HG03060 (cell line): ENCODE measurements around the gene LRRC17.

Experiments used
- ATAC-seq: cut with Tn5 transposase; IDR thresholded peaks from one replicate; pipeline ENCODE4 v1.9.1; 2021; ENCODE audit warnings: low read depth, moderate number of reproducible peaks; ENCODE audit not compliant: unreplicated experiment

LRRC17 gene

GRCh38 chr7:102983602-102984001, 70.8 kb downstream of the LRRC17 start:
- no peak for ATAC-seq

GRCh38 chr7:102985176-102985783, 72.5 kb downstream of the LRRC17 start:
- no peak for ATAC-seq

GRCh38 chr7:102988088-102988487, 75.3 kb downstream of the LRRC17 start:
- ATAC-seq = no peak

- ATAC-seq = no peak
These were observed 76.1 kb downstream of the LRRC17 start for GRCh38 chr7:102988631-102989560.

GRCh38 chr7:102990642-102991041, 77.8 kb downstream of the LRRC17 start:
- ATAC-seq = no peak

- no peak for ATAC-seq
These were observed 78.3 kb downstream of the LRRC17 start for GRCh38 chr7:102991077-102991539.

- ATAC-seq = no peak
These were observed 78.9 kb downstream of the LRRC17 start for GRCh38 chr7:102991540-102992214.

GRCh38 chr7:102992509-102992937, 79.7 kb downstream of the LRRC17 start:
- ATAC-seq = no peak

- no peak for ATAC-seq
These were observed 80.3 kb downstream of the LRRC17 start for GRCh38 chr7:102992938-102993717.

GRCh38 chr7:102993718-102994029, 80.9 kb downstream of the LRRC17 start:
- no peak for ATAC-seq

- ATAC-seq = no peak
These were observed 81.8 kb downstream of the LRRC17 start for GRCh38 chr7:102994567-102994966.
